ENCODE measurements around the gene CENPP.

DNA sequence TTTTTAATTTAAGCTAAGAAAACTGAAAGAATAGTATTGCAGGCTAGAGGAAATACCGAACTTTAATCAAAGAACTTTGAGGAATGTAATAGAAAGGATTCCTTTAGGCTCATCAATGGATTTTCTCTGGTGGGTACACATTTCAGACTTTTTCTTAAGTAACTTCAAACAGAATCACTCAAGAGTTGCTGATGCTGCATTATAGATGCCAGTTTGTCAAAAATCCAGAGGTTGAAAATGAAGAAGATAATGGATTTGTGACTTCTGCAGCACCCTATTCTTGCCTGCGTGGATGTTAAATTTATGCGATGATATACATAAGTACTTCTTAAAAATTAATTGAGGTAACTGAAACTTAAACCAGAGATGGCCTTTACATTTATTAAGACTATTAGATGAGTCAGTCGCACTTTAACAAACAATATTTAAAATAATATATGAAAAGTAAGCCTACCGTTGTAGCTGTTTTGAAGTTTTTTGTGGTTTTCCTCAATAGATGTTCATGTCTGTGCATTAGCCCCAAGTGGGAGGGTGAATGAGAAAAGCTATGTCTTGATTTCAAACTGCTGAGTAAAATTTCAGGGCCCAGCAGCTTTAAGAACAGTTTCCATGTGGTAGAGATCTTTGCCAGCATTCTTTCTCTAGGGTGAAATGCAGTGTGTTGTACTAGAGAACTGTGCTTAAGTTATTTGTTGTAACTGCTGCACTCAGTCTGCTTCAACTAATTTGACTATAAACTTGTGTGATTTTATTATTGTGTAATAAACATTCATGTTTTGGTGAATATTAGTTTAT is 78.5 kb downstream of the CENPP start, which contains the start of gene OGN:
- TF ChIP-seq, protein P1, sequence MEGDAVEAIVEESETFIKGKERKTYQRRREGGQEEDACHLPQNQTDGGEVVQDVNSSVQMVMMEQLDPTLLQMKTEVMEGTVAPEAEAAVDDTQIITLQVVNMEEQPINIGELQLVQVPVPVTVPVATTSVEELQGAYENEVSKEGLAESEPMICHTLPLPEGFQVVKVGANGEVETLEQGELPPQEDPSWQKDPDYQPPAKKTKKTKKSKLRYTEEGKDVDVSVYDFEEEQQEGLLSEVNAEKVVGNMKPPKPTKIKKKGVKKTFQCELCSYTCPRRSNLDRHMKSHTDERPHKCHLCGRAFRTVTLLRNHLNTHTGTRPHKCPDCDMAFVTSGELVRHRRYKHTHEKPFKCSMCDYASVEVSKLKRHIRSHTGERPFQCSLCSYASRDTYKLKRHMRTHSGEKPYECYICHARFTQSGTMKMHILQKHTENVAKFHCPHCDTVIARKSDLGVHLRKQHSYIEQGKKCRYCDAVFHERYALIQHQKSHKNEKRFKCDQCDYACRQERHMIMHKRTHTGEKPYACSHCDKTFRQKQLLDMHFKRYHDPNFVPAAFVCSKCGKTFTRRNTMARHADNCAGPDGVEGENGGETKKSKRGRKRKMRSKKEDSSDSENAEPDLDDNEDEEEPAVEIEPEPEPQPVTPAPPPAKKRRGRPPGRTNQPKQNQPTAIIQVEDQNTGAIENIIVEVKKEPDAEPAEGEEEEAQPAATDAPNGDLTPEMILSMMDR (IDR thresholded peaks at IDR 0.05): no peak
- no peak for TF ChIP-seq TEAD1 (CRISPR knock-in tag; IDR thresholded peaks at IDR 0.05)
- TF ChIP-seq, protein P2, sequence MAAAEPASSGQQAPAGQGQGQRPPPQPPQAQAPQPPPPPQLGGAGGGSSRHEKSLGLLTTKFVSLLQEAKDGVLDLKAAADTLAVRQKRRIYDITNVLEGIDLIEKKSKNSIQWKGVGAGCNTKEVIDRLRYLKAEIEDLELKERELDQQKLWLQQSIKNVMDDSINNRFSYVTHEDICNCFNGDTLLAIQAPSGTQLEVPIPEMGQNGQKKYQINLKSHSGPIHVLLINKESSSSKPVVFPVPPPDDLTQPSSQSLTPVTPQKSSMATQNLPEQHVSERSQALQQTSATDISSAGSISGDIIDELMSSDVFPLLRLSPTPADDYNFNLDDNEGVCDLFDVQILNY (CRISPR knock-in tag; IDR thresholded peaks at IDR 0.05): no peak
- no peak for TF ChIP-seq TCF7 (CRISPR knock-in tag; IDR thresholded peaks at IDR 0.05; ENCODE audit: low read depth)
- TF ChIP-seq NR1H2 (CRISPR knock-in tag; IDR thresholded peaks at IDR 0.05): no peak
- TF ChIP-seq, protein P3, sequence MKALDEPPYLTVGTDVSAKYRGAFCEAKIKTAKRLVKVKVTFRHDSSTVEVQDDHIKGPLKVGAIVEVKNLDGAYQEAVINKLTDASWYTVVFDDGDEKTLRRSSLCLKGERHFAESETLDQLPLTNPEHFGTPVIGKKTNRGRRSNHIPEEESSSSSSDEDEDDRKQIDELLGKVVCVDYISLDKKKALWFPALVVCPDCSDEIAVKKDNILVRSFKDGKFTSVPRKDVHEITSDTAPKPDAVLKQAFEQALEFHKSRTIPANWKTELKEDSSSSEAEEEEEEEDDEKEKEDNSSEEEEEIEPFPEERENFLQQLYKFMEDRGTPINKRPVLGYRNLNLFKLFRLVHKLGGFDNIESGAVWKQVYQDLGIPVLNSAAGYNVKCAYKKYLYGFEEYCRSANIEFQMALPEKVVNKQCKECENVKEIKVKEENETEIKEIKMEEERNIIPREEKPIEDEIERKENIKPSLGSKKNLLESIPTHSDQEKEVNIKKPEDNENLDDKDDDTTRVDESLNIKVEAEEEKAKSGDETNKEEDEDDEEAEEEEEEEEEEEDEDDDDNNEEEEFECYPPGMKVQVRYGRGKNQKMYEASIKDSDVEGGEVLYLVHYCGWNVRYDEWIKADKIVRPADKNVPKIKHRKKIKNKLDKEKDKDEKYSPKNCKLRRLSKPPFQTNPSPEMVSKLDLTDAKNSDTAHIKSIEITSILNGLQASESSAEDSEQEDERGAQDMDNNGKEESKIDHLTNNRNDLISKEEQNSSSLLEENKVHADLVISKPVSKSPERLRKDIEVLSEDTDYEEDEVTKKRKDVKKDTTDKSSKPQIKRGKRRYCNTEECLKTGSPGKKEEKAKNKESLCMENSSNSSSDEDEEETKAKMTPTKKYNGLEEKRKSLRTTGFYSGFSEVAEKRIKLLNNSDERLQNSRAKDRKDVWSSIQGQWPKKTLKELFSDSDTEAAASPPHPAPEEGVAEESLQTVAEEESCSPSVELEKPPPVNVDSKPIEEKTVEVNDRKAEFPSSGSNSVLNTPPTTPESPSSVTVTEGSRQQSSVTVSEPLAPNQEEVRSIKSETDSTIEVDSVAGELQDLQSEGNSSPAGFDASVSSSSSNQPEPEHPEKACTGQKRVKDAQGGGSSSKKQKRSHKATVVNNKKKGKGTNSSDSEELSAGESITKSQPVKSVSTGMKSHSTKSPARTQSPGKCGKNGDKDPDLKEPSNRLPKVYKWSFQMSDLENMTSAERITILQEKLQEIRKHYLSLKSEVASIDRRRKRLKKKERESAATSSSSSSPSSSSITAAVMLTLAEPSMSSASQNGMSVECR (CRISPR knock-in tag; IDR thresholded peaks at IDR 0.05; ENCODE audit: borderline replicate concordance): no peak
- no peak for TF ChIP-seq ZNF317 (CRISPR knock-in tag; IDR thresholded peaks at IDR 0.05; ENCODE audit: borderline replicate concordance, low read depth)
- TF ChIP-seq, protein P4, sequence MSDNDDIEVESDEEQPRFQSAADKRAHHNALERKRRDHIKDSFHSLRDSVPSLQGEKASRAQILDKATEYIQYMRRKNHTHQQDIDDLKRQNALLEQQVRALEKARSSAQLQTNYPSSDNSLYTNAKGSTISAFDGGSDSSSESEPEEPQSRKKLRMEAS (CRISPR knock-in tag; IDR thresholded peaks at IDR 0.05): no peak
- no peak for TF ChIP-seq ELF4 (CRISPR knock-in tag; IDR thresholded peaks at IDR 0.05; ENCODE audit: low read depth)
- TF ChIP-seq, protein P5, sequence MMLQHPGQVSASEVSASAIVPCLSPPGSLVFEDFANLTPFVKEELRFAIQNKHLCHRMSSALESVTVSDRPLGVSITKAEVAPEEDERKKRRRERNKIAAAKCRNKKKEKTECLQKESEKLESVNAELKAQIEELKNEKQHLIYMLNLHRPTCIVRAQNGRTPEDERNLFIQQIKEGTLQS (CRISPR knock-in tag; conservative IDR thresholded peaks at IDR 0.05): no peak
